DMS53 treated with DMSO at 0.1 percent for 48 hours (cell line): ENCODE results near the gene DUSP7.

Experiments used
- DNase-seq: peaks from one replicate; lab custom pipeline; 2025; ENCODE audit not compliant: unreplicated experiment; lab: John Stamatoyannopoulos, UW

DUSP7 gene

GRCh38 chr3:52010431-52010830, 45.9 kb downstream of the DUSP7 start:
- DNase-seq, result no peak

- DNase-seq, result no peak
Observed at GRCh38 chr3:52007291-52007690, 49.1 kb downstream of the DUSP7 start.

GRCh38 chr3:52006820-52007133, 49.6 kb downstream of the DUSP7 start:
- DNase-seq, result no peak

- DNase-seq, result no peak
Observed at GRCh38 chr3:52006017-52006819, 50.2 kb downstream of the DUSP7 start.

GRCh38 chr3:52005571-52005986, 50.8 kb downstream of the DUSP7 start:
- no peak for DNase-seq

- no peak for DNase-seq
Observed at GRCh38 chr3:52004906-52005395, 51.4 kb downstream of the DUSP7 start.

- no peak for DNase-seq
Observed at GRCh38 chr3:52004163-52004787, 52.1 kb downstream of the DUSP7 start.

- no peak for DNase-seq
Observed at GRCh38 chr3:52002748-52003147, 53.6 kb downstream of the DUSP7 start.

- DNase-seq, result no peak
Observed at GRCh38 chr3:52001443-52001974, 54.9 kb downstream of the DUSP7 start.

- no peak for DNase-seq
Observed at GRCh38 chr3:51999846-52000245, 56.5 kb downstream of the DUSP7 start.
